Uterus (tissue), 4 donors: ENCODE data around the gene THSD4. TPM values are rescaled to one million over a fixed set of nuclear protein-coding genes. Genes with fewer than 3 reads are reported as not detected.

Source experiments
- DNase-seq, 2 donors: peaks; one replicate each; pipeline ENCODE4 v3.0.0-alpha.2; 2019 to 2020
- H3K27ac ChIP-seq, 2 donors: fragments of 200-600 bp; sonication (generic); 1 replicate in 1 of 2; 2 replicates in 1 of 2; pipeline ENCODE4 v1.5.1; 2016 to 2018
- H3K27me3 ChIP-seq, 2 donors: fragments of 200-600 bp; sonication (generic); one replicate each; pipeline ENCODE4 v1.5.1; 2018 to 2019; ENCODE audit warnings: control low read depth in 1 of 2
- H3K36me3 ChIP-seq, 2 donors: fragments of 200-600 bp; sonication (generic); one replicate each; pipeline ENCODE4 v1.5.1; 2019; ENCODE audit warnings: control low read depth in 1 of 2
- H3K4me1 ChIP-seq, 2 donors: fragments of 200-600 bp; sonication (generic); one replicate each; pipeline ENCODE4 v1.5.1; 2018 to 2019; ENCODE audit warnings: control low read depth in 1 of 2
- H3K4me3 ChIP-seq, 2 donors: fragments of 200-600 bp; sonication (generic); 1 replicate in 1 of 2; 2 replicates in 1 of 2; pipeline ENCODE4 v1.5.1; 2018 to 2019; ENCODE audit warnings: mild to moderate bottlenecking in 1 of 2
- H3K9me3 ChIP-seq, 2 donors: fragments of 200-600 bp; sonication (generic); one replicate each; pipeline ENCODE4 v1.5.1; 2019; ENCODE audit warnings: control low read depth in 1 of 2
- POLR2A ChIP-seq, 2 donors: fragments of 450-650 bp; IDR thresholded peaks; one replicate each; pipeline ENCODE4 v1.6.1; 2016; ENCODE audit warnings: antibody characterized with exemption in 2 of 2, mild to moderate bottlenecking in 1 of 2, moderate library complexity in 1 of 2
- intact Hi-C: fragments of 100-400 bp; cut with DNase I; formaldehyde crosslinking; loops from one replicate; pipeline ENCODE4 v1.15.1; 2023; ENCODE audit warnings: low total_unique reads
- total RNA-seq, 4 donors: library from RNA; depleted of rRNA in 3 of 4; stranded (reverse); fragments of >200 nt in 3 of 4; gene quantifications; one replicate each; pipeline versions ENCODE4 v1.1.0 to v1.2.4, GENCODE V29; 2014 to 2023
- TF ChIP-seq, protein P1 (sequence below), 4 experiments: fragments of 200-600 bp in 2 of 4; fragments of 450-650 bp in 2 of 4; sonication (generic) in 2 of 4; IDR thresholded peaks; one replicate each; pipeline ENCODE4 v1.5.1; 2016 to 2019; ENCODE audit warnings: antibody characterized with exemption in 4 of 4, mild to moderate bottlenecking in 2 of 4, moderate library complexity in 1 of 4
- donor health status: DM: yes; HTN: yes; CAD: no.

THSD4 gene
- total RNA-seq, 4 donors from 2014 or later: 7.1 to 144 (median 35.4) TPM

DNA sequence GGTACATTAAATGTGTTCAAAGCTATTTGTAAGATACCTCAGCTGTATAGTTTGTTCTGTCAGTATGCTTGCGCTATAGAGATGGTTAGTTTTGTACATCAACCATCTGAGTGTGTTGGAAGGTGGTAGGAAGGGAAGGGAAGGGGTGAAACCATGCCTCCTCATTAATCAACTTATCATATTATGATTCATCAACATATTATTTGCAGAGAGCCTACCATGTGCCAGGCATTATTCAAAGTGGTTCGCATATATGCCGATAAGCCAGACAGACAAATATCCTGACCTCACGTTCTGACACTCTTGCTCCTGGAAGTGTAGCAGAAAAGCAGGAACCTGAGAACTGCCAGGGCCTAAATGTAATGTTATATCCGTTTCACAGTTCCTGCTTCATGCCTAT is 447.0 kb downstream of the THSD4 start:
- Histone ChIP-seq H3K36me3 (no peaks in the 10 kb centered on the region), H3K4me1 (no peaks in the 10 kb centered on the region), H3K9me3 (no peaks in the 10 kb centered on the region), H3K27ac (no peak overlapping the region), H3K27me3 (no peaks in the 10 kb centered on the region), H3K4me3 (no peak overlapping the region)
- no peak for DNase-seq
- no peak for TF ChIP-seq POLR2A (IDR thresholded peaks at IDR 0.05)
- TF ChIP-seq, protein P1, sequence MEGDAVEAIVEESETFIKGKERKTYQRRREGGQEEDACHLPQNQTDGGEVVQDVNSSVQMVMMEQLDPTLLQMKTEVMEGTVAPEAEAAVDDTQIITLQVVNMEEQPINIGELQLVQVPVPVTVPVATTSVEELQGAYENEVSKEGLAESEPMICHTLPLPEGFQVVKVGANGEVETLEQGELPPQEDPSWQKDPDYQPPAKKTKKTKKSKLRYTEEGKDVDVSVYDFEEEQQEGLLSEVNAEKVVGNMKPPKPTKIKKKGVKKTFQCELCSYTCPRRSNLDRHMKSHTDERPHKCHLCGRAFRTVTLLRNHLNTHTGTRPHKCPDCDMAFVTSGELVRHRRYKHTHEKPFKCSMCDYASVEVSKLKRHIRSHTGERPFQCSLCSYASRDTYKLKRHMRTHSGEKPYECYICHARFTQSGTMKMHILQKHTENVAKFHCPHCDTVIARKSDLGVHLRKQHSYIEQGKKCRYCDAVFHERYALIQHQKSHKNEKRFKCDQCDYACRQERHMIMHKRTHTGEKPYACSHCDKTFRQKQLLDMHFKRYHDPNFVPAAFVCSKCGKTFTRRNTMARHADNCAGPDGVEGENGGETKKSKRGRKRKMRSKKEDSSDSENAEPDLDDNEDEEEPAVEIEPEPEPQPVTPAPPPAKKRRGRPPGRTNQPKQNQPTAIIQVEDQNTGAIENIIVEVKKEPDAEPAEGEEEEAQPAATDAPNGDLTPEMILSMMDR (IDR thresholded peaks at IDR 0.05): no peak
- intact Hi-C loops: no loop called here

DNA sequence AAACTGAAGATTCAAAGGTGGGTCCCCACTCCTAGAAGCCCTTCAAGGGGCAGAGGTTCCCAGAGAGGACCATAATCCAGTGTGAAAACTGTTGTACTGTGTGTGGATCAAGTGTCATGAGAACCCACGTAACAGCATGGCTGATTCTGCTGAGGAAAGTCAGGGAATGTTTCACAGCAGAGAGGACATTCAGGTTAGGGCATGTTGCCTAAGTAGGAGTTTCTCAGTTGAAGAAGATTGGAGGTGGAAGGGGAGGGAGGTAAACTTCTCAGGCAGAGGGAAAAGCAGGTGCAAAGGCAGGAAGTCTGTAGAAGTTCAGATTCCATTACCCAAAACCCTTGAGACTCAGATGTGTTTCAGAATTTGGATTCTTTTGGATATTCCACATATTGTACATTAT is 448.9 kb downstream of the THSD4 start:
- Histone ChIP-seq H3K27me3 (no peaks in the 10 kb centered on the region), H3K4me1 (no peaks in the 10 kb centered on the region), H3K36me3 (no peaks in the 10 kb centered on the region), H3K27ac (no peak overlapping the region), H3K9me3 (no peaks in the 10 kb centered on the region), H3K4me3 (no peak overlapping the region)
- no peak for DNase-seq
- TF ChIP-seq POLR2A (IDR thresholded peaks at IDR 0.05): no peak
- TF ChIP-seq, protein P1 (IDR thresholded peaks at IDR 0.05): no peak
- intact Hi-C loops: no loop called here

DNA sequence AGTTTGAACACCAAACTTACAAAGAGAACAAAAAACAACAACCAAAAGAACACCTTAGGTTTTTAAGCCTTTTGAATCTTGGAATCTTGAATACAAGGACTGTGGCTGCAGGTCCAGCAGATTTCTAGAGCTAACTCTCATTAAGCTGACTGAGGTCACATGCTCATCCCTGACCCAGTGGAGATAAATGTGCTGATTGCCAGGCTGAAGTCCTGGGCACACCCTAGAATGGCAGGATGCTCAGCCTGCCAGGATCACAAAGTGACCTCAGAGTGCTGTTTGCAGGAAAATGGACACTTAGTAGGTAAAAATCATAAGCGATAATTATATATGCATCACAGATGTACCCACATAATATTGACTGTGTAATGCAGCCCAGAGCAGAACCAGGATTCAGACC is 449.7 kb downstream of the THSD4 start:
- DNase-seq: no peak
- H3K4me1 ChIP-seq: no peaks in the 10 kb centered on the region
- intact Hi-C loops: no loop called here
- H3K27ac ChIP-seq: peak overlapping the region in 1 of 2 donors; percentile 18
- TF ChIP-seq POLR2A (IDR thresholded peaks at IDR 0.05): no peak
- TF ChIP-seq, protein P1 (IDR thresholded peaks at IDR 0.05): no peak
- H3K4me3 ChIP-seq: no peak overlapping the region
- no peaks in the 10 kb centered on the region for H3K27me3 ChIP-seq
- H3K36me3 ChIP-seq: no peaks in the 10 kb centered on the region
- no peaks in the 10 kb centered on the region for H3K9me3 ChIP-seq

DNA sequence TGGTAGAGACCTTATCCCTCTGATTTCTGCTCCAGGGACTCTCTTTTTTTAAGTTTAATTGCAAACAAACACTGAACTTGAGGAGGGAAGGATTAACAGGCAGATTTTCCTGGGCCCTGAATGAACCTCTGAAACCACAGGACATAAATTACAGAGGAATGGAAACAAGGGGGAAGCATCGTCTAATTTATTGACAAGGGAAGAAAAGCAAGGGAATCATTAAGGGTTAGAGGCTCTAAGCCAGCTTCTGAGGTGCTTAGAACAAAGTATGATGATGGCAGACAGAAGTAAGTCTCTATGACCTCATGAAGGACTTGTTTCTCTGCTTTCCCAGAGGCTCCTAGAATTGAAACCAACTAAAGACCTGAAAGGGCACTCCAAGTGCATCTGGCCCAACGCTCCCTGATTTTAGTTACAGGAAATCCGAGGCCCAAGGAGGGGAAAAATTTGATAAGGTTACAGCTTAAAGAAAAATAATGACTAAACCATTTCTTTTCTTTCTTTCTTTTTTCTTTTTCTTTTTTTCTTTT is 450.4 kb downstream of the THSD4 start:
- no peaks in the 10 kb centered on the region for H3K4me1 ChIP-seq
- H3K9me3 ChIP-seq: no peaks in the 10 kb centered on the region
- no peak overlapping the region for H3K4me3 ChIP-seq
- no peaks in the 10 kb centered on the region for H3K27me3 ChIP-seq
- no peaks in the 10 kb centered on the region for H3K36me3 ChIP-seq
- H3K27ac ChIP-seq: peak overlapping the region in 1 of 2 donors; percentile 18
- intact Hi-C loops: no loop called here
- TF ChIP-seq, protein P1 (IDR thresholded peaks at IDR 0.05): no peak
- no peak for TF ChIP-seq POLR2A (IDR thresholded peaks at IDR 0.05)
- no peak for DNase-seq

DNA sequence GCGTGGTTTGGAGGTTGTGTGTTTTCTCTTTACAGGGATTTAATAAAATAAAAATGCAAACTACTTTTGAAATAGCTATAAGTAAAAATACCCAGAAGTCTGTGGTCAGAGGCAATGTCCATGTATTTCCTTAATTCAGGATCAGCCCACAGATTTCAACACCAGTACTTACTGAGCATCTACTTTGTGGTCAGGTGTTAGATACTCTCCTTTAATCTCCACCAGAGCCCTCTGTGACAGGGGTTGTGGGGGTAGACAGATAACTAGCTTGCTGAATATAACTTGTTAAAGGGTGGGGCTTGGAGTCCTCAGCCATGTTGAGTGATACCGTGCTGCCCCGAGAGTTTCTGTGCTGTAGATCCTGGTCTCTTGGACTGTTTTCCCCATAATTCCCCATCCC is 451.0 kb downstream of the THSD4 start:
- intact Hi-C loops: no loop called here

More for the DNA sequence above, 451.0 kb downstream of the THSD4 start:
- no peak overlapping the region for H3K27ac ChIP-seq
- no peaks in the 10 kb centered on the region for H3K4me1 ChIP-seq
- no peak for DNase-seq
- no peaks in the 10 kb centered on the region for H3K36me3 ChIP-seq
- H3K9me3 ChIP-seq: no peaks in the 10 kb centered on the region
- no peak for TF ChIP-seq POLR2A (IDR thresholded peaks at IDR 0.05)
- TF ChIP-seq, protein P1 (IDR thresholded peaks at IDR 0.05): no peak
- no peak overlapping the region for H3K4me3 ChIP-seq
- H3K27me3 ChIP-seq: no peaks in the 10 kb centered on the region
